Loucy (cell line): ENCODE data around the gene TIMM22.

Experiments
- EZH2phosphoT487 ChIP-seq: fragments of 200-600 bp; IDR thresholded peaks from 2 replicates; pipeline ENCODE4 v1.6.1; 2018; ENCODE audit warnings: antibody characterized with exemption, mild to moderate bottlenecking, moderate library complexity, borderline replicate concordance
- TF ChIP-seq, protein P1 (sequence below): fragments of 200-600 bp; sonication (generic); conservative IDR thresholded peaks from 2 replicates; pipeline ENCODE4 v1.5.1; 2014; ENCODE audit warnings: mild to moderate bottlenecking, antibody characterized with exemption, low read length

DNA sequence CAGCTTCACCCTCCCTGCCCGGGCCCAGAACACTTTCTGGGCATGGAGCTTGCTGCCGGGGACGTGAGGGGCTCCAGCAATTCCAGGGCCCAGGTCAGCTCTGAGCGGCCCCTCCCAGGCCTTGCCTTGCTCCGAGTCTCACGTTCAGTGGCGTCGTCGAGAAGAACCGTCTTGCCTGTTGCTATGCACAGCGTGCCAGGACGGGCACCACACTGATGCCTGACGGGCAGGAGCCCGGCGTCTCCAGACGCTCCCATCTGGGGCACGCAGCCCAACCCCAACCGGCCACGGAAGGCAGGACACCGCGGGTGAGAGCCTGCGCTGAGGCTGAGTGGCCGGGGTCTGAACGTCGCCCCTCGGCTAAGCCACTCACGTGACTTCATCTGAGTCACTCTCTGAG lies 27.1 kb downstream of the TIMM22 start:
- TF ChIP-seq, protein P1, sequence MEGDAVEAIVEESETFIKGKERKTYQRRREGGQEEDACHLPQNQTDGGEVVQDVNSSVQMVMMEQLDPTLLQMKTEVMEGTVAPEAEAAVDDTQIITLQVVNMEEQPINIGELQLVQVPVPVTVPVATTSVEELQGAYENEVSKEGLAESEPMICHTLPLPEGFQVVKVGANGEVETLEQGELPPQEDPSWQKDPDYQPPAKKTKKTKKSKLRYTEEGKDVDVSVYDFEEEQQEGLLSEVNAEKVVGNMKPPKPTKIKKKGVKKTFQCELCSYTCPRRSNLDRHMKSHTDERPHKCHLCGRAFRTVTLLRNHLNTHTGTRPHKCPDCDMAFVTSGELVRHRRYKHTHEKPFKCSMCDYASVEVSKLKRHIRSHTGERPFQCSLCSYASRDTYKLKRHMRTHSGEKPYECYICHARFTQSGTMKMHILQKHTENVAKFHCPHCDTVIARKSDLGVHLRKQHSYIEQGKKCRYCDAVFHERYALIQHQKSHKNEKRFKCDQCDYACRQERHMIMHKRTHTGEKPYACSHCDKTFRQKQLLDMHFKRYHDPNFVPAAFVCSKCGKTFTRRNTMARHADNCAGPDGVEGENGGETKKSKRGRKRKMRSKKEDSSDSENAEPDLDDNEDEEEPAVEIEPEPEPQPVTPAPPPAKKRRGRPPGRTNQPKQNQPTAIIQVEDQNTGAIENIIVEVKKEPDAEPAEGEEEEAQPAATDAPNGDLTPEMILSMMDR: no peak
- no peak for TF ChIP-seq EZH2phosphoT487
